NCI-H446 treated with DMSO at 0.1 percent for 48 hours (cell line): ENCODE results near the gene TKFC.

Experiments used
- DNase-seq: peaks from one replicate; lab custom pipeline; 2025; lab: John Stamatoyannopoulos, UW

TKFC gene

DNA sequence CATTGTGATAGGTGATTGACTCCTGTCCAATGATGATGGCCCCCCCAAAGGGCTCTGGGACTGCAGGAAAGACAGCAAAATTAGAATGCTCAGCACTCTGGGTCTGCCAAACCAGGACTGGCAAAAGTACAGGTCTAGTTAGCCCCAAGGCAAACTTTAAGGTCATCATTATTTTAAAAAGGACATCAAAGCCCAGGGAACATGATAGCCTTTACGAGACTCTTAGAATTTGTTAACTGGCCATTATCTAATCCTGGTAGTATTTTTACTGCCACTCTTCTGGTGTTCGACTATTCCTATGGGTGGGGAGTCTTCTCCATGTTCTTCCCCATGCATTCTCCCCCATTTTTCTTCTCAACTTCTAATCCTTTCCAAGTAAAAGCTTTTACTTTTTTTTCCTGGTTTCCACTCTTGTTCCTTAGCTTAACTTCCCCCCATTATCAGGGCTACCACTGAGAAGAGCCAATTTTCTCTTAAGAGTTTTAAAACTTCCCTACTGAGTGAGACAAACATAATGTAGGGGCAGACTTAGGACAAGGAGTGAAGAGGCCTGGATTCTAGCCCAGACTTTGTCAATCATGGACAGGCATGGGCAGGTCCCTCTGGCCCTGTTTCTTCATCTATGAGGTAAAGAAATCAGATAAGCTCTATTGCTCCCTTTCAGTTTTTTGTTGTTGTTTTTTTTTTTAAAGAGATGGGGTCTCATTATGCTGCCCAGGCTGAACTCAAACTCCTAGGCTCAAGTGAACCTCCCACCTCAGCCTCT lies 7.2 kb upstream of the TKFC start:
- DNase-seq = peak; percentile 58

DNA sequence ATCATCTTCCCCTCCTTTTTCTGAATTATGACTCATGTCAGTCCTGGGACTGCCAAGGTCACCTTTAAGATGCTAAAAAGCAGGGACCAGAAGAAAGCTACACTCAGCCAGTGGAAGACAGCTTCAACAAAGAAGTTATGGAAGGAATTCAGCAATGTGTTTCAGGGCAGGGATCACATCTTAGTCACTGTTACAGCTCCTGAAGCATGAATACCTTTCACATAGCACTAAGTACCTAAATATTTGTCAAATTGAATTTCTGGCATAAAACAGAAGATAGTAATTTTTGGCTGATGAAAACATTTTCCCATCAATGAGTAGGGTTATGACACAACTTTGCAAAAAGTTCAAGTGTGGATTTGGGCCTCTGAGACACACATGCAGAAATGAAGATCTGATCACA lies 5.4 kb upstream of the TKFC start:
- DNase-seq = no peak

DNA sequence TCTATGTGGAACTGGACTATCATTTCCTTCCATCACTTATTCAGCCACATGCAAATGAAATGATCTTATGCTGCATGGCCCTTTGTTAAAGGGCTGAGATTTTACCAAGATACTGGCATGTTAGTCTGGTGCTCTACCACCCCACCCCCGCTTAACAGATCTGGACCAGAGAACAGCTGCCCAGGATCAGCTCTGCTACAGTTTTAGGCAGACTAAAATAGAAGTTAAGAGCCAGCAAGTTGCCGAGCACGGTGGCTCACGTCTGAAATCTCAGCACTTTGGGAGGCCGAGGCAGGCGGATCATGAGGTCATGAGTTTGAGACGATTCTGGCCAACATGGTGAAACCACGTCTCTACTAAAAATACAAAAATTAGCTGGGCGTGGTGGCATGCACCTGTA lies 4.7 kb upstream of the TKFC start:
- no peak for DNase-seq

DNA sequence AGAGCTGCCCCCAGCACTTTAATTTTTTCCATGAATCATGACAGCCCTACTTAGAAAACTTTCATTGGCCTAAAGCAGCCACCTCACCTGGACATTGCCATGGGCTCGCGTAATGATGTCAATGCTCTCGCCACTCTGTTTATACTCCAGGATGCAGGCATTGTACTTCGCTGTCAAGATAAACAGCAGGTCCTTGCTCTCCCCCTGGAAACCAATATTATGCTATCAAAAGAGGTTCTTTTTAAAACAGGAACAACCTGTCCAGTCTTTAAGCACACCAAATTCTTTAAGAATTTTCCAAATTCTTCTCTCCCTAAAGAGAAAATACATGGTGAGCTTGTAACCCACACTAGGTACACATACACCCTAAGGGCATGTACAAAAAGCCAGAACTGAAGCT lies 3.2 kb upstream of the TKFC start:
- no peak for DNase-seq

DNA sequence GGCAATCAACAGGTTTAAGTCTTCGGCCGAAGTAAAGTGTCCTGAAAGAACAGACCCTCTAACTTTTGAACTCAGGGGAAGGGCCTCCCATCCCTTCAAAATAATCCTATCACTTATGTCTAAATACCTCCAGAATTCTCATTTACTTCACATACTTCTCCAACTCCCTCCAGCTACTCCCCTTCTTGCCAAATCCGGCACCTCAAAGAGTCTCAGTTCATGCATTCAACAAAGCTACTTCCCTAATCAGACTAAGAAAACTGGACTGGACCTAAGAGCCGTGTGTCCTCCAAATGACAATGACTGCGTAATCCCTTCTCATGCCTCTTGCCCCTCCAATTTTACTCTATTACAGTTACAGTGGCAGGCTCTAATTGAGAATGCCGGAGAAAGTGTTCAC lies 1.4 kb upstream of the TKFC start:
- no peak for DNase-seq

DNA sequence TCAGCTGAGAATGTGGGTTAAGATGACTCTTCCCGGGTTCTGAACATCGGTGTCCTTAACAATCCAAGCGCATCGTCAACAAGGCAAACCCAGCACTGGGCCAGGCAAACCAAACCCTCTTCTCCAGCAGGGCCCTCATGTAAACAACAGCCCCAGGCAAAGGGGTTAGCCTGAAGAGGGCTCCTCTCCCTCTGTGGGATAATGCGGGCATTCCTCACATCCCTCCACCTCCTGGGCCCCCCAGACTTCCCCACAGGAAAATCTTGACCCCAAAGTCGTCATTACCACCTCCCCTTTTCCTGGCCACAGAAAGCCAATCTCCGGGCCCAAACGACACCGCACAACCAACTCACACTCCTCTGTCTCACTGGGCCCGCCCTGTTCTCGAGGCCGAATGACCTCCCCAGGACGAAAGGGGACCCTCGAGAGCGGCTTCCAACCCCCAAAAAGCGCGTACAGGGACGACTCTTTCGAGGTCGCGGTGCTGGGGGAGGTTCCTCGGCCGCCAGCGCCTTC lies 689 bp upstream of the TKFC start:
- no peak for DNase-seq

DNA sequence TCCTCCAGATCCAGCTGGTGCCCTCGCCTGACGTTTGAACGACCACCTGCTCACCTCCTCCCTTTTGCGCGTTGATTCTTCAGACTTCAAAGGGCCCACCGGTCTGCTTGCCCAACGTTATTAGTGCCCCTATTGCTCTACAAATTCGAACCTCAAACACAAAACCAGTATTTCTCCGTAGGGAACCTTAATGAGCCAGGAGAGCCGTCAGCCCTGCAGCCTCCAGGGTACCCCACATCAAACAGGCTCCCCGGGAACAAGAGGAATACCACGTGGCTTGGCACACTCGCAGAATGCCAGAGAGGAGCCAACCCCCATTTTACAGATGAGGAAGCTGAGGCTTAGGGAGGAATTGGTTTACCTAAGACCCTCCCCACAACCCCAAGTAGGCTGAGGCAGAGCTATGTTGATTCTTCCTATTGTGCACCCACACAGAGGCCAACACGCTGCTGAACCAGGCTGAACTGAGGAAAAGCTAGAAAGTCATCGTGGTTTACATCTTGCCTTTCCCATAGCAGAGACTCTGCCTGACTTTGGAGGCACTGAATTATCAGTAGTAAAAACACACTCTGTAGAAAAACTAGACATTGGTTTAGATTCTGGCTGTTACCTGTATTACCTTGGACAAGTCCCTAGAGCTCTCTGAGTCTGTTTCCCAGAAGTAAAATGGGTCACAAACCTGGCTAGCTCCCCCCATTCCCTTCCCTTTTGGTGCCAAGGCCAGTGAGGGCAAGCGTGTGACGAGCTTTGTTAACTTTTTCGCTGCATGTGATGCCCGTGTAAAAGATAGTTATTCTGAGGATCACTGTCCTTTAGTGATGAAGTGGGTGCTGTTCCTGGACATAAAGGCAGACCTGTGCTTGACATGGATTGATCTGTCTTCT lies 764 bp downstream of the TKFC start:
- DNase-seq = no peak

DNA sequence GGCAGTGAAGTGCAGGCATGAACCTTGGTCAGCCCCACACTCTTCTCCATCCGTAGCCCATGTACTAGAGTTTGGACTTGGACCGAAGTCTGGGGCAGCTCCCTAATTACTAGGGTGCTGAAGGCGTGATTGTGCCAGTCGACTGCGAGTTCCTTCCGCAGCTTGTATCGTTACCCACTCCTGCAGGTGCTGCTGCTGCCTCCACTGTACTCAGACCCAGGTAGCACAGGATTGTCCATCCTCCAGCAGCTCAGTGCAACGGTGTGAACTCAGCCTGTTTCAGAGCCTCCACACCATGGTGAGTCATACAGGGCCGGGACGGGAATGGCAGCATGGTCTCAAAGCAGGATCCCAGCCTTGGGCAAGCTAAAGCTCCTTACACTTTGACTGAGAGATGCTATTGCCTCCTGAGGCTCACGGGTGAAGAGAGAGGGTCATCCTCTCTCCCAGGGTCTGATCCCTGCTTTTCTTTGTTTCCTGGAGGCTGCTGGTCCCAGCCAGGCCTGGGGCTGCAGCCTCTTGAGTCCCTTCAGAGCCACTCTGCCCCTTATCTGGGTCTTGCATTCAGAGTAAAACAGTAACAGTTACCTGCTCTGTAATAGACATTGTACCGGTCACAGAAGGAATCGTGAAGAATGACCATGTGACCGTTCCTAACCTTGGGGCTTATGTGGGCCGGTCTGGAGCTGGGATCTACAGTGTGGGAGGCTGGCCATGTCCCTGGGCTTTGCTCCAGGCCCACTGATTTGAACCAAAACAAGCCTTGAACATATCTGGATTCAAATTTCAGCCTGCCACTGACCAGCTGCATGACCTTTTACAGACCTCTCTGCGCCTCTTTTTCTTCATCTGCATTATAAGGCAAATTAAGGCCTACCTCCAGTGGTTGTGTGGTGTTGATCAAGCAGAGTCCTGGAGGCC lies 1.7 kb downstream of the TKFC start:
- no peak for DNase-seq

DNA sequence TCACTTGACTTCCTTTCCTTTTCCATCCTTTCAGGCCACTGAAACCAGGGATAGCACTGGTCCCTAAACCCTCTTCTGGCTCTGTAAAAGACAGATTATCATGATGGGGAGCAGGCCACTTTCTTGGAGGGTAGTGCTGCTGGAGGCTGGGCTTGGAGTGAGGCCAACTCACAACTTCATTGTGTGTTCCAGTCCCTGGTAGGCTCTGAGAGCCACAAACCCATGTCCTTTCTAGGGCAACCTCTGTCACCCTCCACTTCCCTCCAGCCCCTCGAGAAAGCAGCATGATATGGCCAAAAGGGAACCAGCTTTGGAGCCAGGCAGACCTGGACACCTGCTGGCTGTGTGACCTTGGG lies 2.3 kb downstream of the TKFC start:
- DNase-seq = no peak

DNA sequence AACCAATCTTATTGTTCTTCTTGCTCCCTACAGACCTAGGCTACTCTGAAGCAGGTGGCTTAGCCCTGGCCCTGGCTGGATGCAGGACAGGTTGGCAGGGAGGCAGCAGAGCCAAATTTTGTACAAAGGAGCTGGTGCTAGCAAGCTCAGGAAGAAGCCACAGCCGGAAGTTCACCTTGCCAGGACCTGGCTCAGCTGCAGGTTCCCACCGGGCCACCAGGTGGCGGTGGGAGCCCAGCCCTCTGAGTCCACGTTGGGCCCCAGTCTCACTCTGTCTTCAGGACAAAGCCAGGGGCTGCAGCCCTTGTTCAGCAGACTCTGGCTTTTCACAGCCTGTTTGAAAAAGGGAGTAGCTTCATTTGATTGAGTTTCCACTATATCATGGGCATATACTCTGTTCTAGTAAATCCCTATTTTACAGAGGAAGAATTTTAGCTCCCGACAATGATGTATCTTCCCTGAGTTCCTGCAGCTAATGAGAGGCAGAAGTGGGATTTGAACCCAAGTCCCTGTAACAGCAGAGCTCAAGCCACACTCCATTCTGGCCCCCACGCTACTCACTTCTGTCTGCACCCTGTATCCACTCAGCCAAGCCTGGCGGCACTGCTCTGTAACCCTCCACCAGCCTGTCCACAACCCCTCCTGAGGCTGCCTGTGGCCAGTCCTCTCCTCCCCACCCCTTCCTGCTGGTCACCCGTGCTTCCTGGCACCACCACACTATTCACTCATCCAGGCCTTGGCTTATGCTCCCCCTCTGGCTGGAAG lies 3.3 kb downstream of the TKFC start:
- peak; percentile 44 for DNase-seq

DNA sequence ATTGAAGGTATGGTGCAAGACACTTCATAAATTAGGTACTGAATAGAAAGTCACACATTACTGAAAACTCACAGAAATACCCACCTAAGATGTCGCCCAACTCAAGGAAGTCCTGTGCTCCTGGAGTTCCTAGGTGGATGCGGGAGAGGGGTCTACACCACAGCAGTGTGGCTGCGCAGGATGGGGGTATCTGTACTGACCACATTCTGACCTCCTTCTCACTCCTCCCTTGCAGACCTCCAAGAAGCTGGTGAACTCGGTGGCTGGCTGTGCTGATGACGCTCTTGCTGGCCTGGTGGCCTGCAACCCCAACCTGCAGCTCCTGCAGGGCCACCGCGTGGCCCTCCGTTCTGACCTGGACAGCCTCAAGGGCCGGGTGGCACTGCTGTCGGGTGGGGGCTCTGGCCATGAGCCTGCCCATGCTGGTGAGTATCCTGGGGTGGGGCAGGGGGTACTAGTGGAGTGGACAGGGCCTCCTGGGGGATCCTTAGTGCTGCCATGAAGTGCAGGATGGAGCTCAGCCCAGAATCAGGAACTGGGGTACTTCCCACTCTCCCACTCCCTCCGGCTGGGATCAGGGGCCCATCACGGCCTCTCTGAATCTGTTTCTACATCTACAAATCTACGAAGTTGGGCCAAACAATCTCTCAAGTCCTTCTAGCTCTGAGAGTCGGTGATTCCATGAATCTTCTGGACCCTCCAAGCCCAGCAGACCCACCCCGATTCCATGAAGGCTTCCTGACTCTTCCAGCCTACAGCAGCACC lies 4.9 kb downstream of the TKFC start:
- no peak for DNase-seq

DNA sequence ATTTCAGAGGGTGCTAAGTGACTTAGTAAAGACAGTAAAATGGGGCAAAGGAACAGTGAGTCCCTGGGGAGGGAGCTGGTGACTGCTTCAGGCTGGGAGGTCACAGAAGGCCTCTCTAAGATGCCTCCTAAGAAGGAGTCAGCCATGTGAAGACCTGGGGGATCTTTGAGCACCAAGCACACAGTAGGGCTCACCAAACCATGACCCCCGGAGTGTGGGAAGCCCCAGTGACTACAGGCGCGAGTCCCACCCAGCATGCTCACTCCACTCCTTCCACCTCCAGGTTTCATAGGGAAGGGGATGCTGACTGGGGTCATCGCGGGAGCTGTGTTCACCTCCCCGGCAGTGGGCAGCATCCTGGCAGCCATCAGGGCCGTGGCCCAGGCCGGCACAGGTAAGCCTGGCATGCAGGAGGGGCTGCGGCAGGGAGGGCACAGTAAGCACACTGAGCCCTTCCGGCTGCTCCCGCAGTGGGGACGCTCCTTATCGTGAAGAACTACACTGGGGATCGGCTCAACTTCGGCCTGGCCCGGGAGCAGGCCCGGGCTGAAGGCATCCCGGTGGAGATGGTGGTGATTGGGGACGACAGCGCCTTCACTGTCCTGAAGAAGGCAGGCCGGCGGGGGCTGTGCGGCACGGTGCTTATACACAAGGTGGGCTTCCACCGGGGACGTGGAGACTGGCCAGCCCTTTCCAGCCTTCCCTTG lies 5.9 kb downstream of the TKFC start:
- no peak for DNase-seq

DNA sequence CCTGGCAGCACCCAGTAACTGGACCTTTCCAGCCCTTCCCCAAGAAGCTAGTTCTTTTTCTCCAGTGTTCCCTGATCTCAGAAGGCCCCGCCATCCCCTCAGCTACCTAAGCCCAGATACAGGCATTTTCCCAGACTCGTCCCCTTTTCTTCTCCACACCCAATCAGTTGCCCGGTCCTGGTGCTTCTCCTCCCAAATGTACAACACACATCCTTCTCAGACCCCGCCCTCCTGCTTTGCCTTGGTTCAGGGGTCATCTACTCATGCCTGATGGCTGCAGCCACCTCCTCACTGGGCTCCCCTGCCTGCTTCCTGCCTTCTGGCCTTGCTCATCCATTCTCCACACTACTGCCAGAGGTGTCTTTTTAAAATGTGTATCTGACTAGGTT lies 6.5 kb downstream of the TKFC start:
- DNase-seq = no peak

DNA sequence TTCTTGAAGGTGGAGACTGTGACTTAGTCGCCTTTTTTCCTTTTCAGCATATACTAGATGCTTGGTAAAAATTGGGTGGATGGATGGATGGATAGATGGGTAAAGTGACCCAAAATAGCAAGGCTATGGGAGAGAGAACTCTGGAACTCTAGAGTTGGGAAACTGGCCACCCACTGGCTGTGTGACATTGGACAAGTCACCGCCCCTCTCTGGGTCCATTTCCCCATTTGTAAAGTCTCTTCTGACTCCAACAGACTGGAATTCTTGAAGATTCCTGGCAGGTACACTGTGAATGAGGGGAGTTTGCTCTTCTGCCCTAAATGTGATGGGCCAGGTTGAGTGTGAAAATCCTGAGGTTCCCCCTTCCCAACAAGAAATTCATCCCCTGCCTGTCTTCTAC lies 8.0 kb downstream of the TKFC start:
- no peak for DNase-seq

DNA sequence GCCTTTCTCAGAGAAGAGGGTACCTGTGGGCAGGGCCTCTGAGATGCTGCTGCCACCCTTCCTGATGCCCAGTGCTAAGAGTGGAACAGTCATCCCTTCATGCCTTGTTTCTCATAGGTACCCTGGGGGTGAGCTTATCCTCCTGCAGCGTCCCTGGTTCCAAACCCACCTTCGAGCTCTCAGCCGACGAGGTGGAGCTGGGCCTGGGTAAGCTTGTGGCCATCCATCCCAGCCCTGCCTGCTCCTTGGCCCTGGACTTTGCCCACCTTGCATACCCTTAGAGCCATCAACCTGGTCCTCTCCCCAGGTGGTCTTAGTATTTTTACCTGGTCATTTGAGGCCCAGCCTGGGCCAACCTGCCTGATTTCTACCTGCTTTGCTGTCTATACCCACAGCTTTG lies 8.7 kb downstream of the TKFC start:
- DNase-seq = no peak

DNA sequence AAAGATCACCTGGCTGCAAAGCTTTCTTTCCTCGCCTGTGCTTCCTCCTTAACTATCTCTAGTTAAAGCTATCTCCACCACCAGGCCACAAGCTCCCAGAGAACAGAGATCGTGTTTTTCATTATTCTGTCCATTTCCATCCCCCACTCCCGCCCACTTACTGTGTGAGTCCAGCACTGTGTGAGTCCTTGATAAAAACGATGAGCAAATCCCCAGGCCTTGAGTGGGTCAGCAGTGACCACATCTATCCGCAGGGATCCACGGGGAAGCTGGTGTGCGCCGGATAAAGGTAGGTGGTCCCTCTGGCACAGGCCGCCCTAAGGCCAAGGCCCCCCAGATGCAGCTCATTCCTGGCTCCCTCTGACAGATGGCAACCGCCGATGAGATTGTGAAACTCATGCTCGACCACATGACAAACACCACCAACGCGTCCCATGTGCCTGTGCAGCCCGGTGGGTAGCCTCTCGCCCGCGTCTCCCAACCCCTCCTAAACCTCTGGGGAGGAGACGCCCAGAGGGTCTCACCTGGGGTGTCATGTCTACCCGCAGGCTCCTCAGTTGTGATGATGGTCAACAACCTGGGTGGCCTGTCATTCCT lies 9.3 kb downstream of the TKFC start:
- DNase-seq = no peak

DNA sequence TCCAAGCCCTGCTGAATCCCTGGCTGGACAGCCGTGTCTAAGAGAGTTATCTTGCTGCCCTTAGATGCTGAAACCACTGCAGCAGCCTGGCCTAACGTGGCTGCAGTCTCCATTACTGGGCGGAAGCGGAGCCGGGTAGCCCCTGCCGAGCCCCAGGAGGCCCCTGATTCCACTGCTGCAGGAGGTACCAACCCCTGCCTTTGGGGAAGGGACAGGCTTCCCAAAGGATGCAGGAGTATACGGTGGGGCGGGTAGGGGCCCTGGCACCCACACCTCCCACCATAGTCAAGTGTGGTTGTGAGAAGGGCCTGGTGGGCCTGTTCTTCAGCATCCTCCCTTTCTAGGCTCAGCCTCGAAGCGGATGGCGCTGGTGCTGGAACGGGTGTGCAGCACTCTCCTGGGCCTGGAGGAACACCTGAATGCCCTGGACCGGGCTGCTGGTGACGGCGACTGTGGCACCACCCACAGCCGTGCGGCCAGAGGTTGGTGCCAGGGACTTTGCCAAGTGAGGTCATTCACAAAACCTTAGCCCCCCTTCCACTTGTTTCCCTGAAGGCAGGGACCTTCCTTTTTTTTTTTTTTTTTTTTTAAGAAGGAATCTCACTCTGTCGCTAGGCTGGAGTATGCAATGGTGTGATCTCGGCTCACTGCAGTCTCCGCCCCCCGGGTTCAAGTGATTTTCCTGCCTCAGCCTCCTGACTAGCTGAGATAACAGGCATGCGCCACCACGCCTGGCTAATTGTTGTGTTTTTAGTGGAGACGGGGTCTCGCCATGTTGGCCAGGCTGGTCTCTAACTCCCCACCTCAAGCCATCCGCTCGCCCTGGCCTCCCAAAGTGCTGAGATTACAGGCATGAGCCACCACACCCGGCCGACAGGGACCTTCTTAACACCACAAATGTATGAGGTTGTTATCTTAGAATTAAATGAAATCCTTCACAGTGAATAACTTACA lies 11.0 kb downstream of the TKFC start:
- DNase-seq = no peak

DNA sequence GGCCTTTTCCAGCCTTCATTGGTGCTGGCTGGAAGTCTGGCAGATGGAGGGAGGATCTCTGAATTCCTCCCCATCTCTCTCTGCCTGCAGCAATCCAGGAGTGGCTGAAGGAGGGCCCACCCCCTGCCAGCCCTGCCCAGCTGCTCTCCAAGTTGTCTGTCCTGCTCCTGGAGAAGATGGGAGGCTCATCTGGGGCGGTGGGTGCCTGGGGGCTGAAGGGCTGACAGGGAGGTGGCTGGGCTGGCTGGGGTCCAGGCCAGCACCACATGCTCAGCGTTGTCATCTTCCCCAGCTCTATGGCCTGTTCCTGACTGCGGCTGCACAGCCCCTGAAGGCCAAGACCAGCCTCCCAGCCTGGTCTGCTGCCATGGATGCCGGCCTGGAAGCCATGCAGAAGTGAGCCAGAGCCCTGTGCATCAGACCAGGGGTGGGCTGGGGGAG lies 12.2 kb downstream of the TKFC start:
- peak; percentile 15 for DNase-seq
